Measurements from ENCODE around the gene CRIM1.

The CRIM1 gene

DNA sequence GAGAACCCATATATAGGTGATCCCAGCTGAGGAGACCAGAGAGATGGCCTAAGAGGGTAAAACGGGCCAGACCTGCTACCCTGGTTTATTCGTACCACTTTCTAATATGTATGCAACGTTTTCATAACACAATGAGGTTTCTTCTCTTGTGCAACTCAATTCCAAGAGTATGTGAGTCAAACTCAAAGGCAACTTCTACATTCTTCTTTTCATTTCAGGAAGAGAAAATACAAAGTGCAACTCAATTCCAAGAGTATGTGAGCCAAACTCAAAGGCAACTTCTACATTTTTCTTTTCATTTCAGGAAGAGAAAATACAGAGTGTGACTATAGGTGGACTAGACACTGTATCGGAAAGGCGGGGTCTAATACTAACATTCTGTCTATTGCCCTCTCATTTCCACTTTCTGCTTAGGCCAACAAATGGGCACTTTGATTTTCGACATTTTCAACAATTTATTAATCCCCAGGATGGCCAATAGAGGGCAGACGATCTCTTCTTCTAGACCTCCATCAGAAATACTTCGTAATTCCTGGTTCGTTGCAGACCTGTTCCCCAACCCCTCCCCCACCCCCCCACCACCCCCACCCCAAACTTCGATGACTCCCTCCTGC, 3.7 kb upstream of the CRIM1 start:
- TF ChIP-seq CEBPB (IDR thresholded peaks at IDR 0.05) = no peak
- TF ChIP-seq RAD21 (IDR thresholded peaks at IDR 0.05; ENCODE audit: low read depth) = peak; percentile 81

DNA sequence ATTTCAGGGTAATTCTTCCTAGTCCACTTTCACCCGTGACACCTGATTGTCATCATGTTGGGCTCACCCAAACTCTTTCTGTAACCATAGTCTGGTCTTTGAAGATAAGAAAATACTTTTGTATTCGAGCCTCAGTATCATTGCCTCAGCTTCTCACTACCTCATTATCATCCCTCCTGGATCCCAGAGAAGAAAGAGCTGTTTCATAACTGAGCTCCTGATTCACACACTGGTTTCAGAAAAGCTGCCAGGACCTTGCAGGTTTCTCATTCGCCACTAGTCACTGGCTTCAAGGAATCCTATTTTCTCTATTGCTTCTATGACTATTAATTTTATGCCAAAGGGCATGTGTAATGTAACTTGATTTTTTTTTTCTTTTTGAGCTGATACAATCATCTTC, 2.9 kb upstream of the CRIM1 start:
- TF ChIP-seq RAD21 (IDR thresholded peaks at IDR 0.05; ENCODE audit: low read depth) (no peak), FOXM1 (IDR thresholded peaks at IDR 0.05; ENCODE audit: borderline replicate concordance, low read depth) (no peak), NFIC (IDR thresholded peaks at IDR 0.05) (no peak), TAF1 (IDR thresholded peaks at IDR 0.05; ENCODE audit: low read depth) (no peak), CEBPB (IDR thresholded peaks at IDR 0.05) (no peak), YY1 (IDR thresholded peaks at IDR 0.05; ENCODE audit: low read depth) (no peak), EGR1 (IDR thresholded peaks at IDR 0.05) (no peak), TEAD4 (IDR thresholded peaks at IDR 0.05) (no peak), ZBTB7A (IDR thresholded peaks at IDR 0.05; ENCODE audit: low read depth) (no peak), TCF12 (IDR thresholded peaks at IDR 0.05; ENCODE audit: low read depth) (no peak), CREB1 (IDR thresholded peaks at IDR 0.05; ENCODE audit: low read depth) (no peak), EP300 (IDR thresholded peaks at IDR 0.05; ENCODE audit: borderline replicate concordance) (no peak)
- TF ChIP-seq, protein P1, sequence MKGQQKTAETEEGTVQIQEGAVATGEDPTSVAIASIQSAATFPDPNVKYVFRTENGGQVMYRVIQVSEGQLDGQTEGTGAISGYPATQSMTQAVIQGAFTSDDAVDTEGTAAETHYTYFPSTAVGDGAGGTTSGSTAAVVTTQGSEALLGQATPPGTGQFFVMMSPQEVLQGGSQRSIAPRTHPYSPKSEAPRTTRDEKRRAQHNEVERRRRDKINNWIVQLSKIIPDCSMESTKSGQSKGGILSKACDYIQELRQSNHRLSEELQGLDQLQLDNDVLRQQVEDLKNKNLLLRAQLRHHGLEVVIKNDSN (IDR thresholded peaks at IDR 0.05) = no peak
- TF ChIP-seq, protein P2, sequence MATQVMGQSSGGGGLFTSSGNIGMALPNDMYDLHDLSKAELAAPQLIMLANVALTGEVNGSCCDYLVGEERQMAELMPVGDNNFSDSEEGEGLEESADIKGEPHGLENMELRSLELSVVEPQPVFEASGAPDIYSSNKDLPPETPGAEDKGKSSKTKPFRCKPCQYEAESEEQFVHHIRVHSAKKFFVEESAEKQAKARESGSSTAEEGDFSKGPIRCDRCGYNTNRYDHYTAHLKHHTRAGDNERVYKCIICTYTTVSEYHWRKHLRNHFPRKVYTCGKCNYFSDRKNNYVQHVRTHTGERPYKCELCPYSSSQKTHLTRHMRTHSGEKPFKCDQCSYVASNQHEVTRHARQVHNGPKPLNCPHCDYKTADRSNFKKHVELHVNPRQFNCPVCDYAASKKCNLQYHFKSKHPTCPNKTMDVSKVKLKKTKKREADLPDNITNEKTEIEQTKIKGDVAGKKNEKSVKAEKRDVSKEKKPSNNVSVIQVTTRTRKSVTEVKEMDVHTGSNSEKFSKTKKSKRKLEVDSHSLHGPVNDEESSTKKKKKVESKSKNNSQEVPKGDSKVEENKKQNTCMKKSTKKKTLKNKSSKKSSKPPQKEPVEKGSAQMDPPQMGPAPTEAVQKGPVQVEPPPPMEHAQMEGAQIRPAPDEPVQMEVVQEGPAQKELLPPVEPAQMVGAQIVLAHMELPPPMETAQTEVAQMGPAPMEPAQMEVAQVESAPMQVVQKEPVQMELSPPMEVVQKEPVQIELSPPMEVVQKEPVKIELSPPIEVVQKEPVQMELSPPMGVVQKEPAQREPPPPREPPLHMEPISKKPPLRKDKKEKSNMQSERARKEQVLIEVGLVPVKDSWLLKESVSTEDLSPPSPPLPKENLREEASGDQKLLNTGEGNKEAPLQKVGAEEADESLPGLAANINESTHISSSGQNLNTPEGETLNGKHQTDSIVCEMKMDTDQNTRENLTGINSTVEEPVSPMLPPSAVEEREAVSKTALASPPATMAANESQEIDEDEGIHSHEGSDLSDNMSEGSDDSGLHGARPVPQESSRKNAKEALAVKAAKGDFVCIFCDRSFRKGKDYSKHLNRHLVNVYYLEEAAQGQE (IDR thresholded peaks at IDR 0.05; ENCODE audit: low read depth) = no peak
- TF ChIP-seq, protein P3, sequence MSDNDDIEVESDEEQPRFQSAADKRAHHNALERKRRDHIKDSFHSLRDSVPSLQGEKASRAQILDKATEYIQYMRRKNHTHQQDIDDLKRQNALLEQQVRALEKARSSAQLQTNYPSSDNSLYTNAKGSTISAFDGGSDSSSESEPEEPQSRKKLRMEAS (IDR thresholded peaks at IDR 0.05) = no peak

DNA sequence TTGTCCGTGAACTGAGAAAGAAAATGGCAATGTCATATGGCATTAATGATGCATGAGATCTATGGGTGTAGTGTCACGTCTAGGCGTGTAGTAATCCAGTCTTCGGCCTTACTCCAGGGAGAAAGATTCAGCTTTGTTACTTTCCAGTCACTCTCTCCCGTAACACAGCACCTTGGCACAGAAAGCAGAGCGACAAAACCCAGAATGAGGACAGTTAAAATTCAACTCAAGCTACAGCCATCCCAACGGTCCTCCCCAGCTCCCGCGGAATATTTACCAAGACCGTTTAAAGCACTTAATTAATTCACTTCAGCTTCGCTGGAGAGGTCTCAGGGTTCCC, 797 bp upstream of the CRIM1 start:
- no peak for TF ChIP-seq EGR1 (IDR thresholded peaks at IDR 0.05)
- no peak for TF ChIP-seq ZBTB7A (IDR thresholded peaks at IDR 0.05; ENCODE audit: low read depth)
- TF ChIP-seq TCF12 (IDR thresholded peaks at IDR 0.05; ENCODE audit: low read depth) = no peak
- no peak for TF ChIP-seq CEBPB (IDR thresholded peaks at IDR 0.05)
- no peak for TF ChIP-seq YY1 (IDR thresholded peaks at IDR 0.05; ENCODE audit: low read depth)
- TF ChIP-seq NFIC (IDR thresholded peaks at IDR 0.05) = no peak
- TF ChIP-seq FOXM1 (IDR thresholded peaks at IDR 0.05; ENCODE audit: borderline replicate concordance, low read depth) = no peak
- no peak for TF ChIP-seq RAD21 (IDR thresholded peaks at IDR 0.05; ENCODE audit: low read depth)
- TF ChIP-seq, protein P2 (IDR thresholded peaks at IDR 0.05; ENCODE audit: low read depth) = no peak
- TF ChIP-seq EP300 (IDR thresholded peaks at IDR 0.05; ENCODE audit: borderline replicate concordance) = no peak
- TF ChIP-seq TAF1 (IDR thresholded peaks at IDR 0.05; ENCODE audit: low read depth) = no peak
- no peak for TF ChIP-seq CREB1 (IDR thresholded peaks at IDR 0.05; ENCODE audit: low read depth)
- TF ChIP-seq, protein P3 (IDR thresholded peaks at IDR 0.05) = no peak
- TF ChIP-seq, protein P1 (IDR thresholded peaks at IDR 0.05) = no peak

DNA sequence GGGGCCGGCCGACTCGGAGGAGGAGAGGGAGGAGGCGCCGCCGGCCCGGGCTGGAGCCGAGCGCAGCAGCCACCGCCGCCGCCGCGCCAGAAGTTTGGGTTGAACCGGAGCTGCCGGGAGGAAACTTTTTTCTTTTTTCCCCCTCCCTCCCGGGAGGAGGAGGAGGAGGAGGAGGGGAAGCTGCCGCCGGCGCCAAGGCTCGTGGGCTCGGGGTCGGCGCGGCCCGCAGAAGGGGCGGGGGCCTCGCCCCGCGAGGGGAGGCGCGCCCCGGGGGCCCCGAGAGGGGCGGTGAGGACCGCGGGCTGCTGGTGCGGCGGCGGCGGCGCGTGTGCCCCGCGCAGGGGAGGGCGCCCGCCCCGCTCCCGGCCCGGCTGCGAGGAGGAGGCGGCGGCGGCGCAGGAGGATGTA, 316 bp downstream of the CRIM1 start:
- TF ChIP-seq CREB1 (IDR thresholded peaks at IDR 0.05; ENCODE audit: low read depth) = no peak
- TF ChIP-seq TCF12 (IDR thresholded peaks at IDR 0.05; ENCODE audit: low read depth) = no peak
- TF ChIP-seq, protein P2 (IDR thresholded peaks at IDR 0.05; ENCODE audit: low read depth) = no peak
- TF ChIP-seq, protein P3 (IDR thresholded peaks at IDR 0.05) = no peak
- TF ChIP-seq FOXM1 (IDR thresholded peaks at IDR 0.05; ENCODE audit: borderline replicate concordance, low read depth) = no peak
- 0 out of 2 replicates have a peak, but pooled peaks have one; percentile 12 for TF ChIP-seq TAF1 (IDR thresholded peaks at IDR 0.05; ENCODE audit: low read depth)
- TF ChIP-seq ZBTB7A (IDR thresholded peaks at IDR 0.05; ENCODE audit: low read depth) = no peak
